ENCODE measurements around the gene LYPD6B.

LYPD6B gene

GRCh38 chr2:149160701-149161217 is 122.3 kb downstream of the LYPD6B start:
- no peak for DNase-seq (ENCODE audit: low read depth)

GRCh38 chr2:149161481-149162225 is 123.2 kb downstream of the LYPD6B start:
- DNase-seq (ENCODE audit: low read depth), result no peak

- DNase-seq (ENCODE audit: low read depth), result peak; percentile 18
Observed at GRCh38 chr2:149164296-149164695, 125.8 kb downstream of the LYPD6B start.

- no peak for DNase-seq (ENCODE audit: low read depth)
Observed at GRCh38 chr2:149164827-149165226, 126.3 kb downstream of the LYPD6B start.

GRCh38 chr2:149167001-149167780 is 128.7 kb downstream of the LYPD6B start:
- DNase-seq (ENCODE audit: low read depth), result peak; percentile 34

- no peak for DNase-seq (ENCODE audit: low read depth)
Observed at GRCh38 chr2:149167941-149168340, 129.4 kb downstream of the LYPD6B start.

- DNase-seq (ENCODE audit: low read depth), result peak; percentile 42
Observed at GRCh38 chr2:149169656-149170055, 131.2 kb downstream of the LYPD6B start.

GRCh38 chr2:149170156-149170555 is 131.7 kb downstream of the LYPD6B start:
- DNase-seq (ENCODE audit: low read depth), result no peak

GRCh38 chr2:149170911-149171310 is 132.4 kb downstream of the LYPD6B start:
- DNase-seq (ENCODE audit: low read depth), result no peak

GRCh38 chr2:149173220-149173619 is 134.7 kb downstream of the LYPD6B start:
- no peak for DNase-seq (ENCODE audit: low read depth)

GRCh38 chr2:149175956-149176355 is 137.5 kb downstream of the LYPD6B start:
- no peak for DNase-seq (ENCODE audit: low read depth)

- no peak for DNase-seq (ENCODE audit: low read depth)
Observed at GRCh38 chr2:149178612-149179011, 140.1 kb downstream of the LYPD6B start.

- no peak for DNase-seq (ENCODE audit: low read depth)
Observed at GRCh38 chr2:149180226-149180875, 141.9 kb downstream of the LYPD6B start.

GRCh38 chr2:149183187-149183586 is 144.7 kb downstream of the LYPD6B start:
- DNase-seq (ENCODE audit: low read depth), result no peak

- no peak for DNase-seq (ENCODE audit: low read depth)
Observed at GRCh38 chr2:149184991-149185390, 146.5 kb downstream of the LYPD6B start.

GRCh38 chr2:149185942-149186490 is 147.5 kb downstream of the LYPD6B start:
- DNase-seq (ENCODE audit: low read depth), result no peak

- DNase-seq (ENCODE audit: low read depth), result no peak
Observed at GRCh38 chr2:149187057-149187456, 148.6 kb downstream of the LYPD6B start.

GRCh38 chr2:149188291-149188690 is 149.8 kb downstream of the LYPD6B start:
- DNase-seq (ENCODE audit: low read depth), result no peak

- DNase-seq (ENCODE audit: low read depth), result no peak
Observed at GRCh38 chr2:149189769-149190168, 151.3 kb downstream of the LYPD6B start.

GRCh38 chr2:149191915-149192314 is 153.4 kb downstream of the LYPD6B start:
- no peak for DNase-seq (ENCODE audit: low read depth)

GRCh38 chr2:149192427-149192826 is 153.9 kb downstream of the LYPD6B start:
- DNase-seq (ENCODE audit: low read depth), result no peak

- no peak for DNase-seq (ENCODE audit: low read depth)
Observed at GRCh38 chr2:149200109-149200520, 161.6 kb downstream of the LYPD6B start.
